HepG2 (cell line): ENCODE measurements around the gene EOLA1. TPM values are rescaled to one million over a fixed set of nuclear protein-coding genes. Genes with fewer than 3 reads are reported as not detected.

Experiments used
- ERF ChIP-seq: IDR thresholded peaks from 2 replicates; pipeline ENCODE4 v1.6.1; 2018; ENCODE audit warnings: missing biosample characterization, missing genetic modification reagents
- GFI1 ChIP-seq: sonication (generic); formaldehyde crosslinking; IDR thresholded peaks from 2 replicates; pipeline ENCODE4 v1.5.0; 2020; ENCODE audit warnings: missing genetic modification reagents, mild to moderate bottlenecking, borderline replicate concordance
- HMG20A ChIP-seq: IDR thresholded peaks from 2 replicates; pipeline ENCODE4 v1.6.1; 2016; ENCODE audit warnings: borderline replicate concordance
- IRX3 ChIP-seq: sonication (generic); formaldehyde crosslinking; IDR thresholded peaks from 2 replicates; pipeline ENCODE4 v1.8.1; 2023; ENCODE audit warnings: mild to moderate bottlenecking, low read depth, missing genetic modification reagents, borderline replicate concordance
- ISX ChIP-seq: sonication (generic); formaldehyde crosslinking; conservative IDR thresholded peaks from 2 replicates; pipeline ENCODE4 v1.5.0; 2020; ENCODE audit warnings: missing genetic modification reagents
- MBD4 ChIP-seq: IDR thresholded peaks from 2 replicates; pipeline ENCODE4 v1.6.1; 2012; ENCODE audit warnings: low read length, inconsistent platforms, borderline replicate concordance
- RORA ChIP-seq: sonication (generic); formaldehyde crosslinking; IDR thresholded peaks from 2 replicates; pipeline ENCODE4 v1.5.0; 2020; ENCODE audit warnings: mild to moderate bottlenecking, missing genetic modification reagents, moderate library complexity
- TGIF2 ChIP-seq: IDR thresholded peaks from 2 replicates; pipeline ENCODE4 v1.6.1; 2016; ENCODE audit warnings: control low read depth, missing compliant biosample characterization
- TSC22D2 ChIP-seq: sonication (generic); formaldehyde crosslinking; IDR thresholded peaks from 2 replicates; pipeline ENCODE4 v1.5.1; 2020; ENCODE audit warnings: missing genetic modification reagents, mild to moderate bottlenecking, borderline replicate concordance
- ZKSCAN8 ChIP-seq: IDR thresholded peaks from 2 replicates; pipeline ENCODE4 v1.6.1; 2016; ENCODE audit warnings: borderline replicate concordance, missing genetic modification reagents, missing compliant biosample characterization
- ZMAT3 ChIP-seq: sonication (generic); formaldehyde crosslinking; conservative IDR thresholded peaks from 2 replicates; pipeline ENCODE4 v1.7.0; 2021; ENCODE audit warnings: missing genetic modification reagents
- ZNF788 ChIP-seq: sonication (generic); formaldehyde crosslinking; IDR thresholded peaks from 2 replicates; pipeline ENCODE4 v1.5.0; 2020; ENCODE audit warnings: mild to moderate bottlenecking, missing genetic modification reagents, borderline replicate concordance
- ZNF878 ChIP-seq: sonication (generic); formaldehyde crosslinking; IDR thresholded peaks from 2 replicates; pipeline ENCODE4 v1.8.1; 2023; ENCODE audit warnings: mild to moderate bottlenecking, missing genetic modification reagents, moderate library complexity
- polyA plus RNA-seq, 8 experiments: library from polyadenylated mRNA; depleted of rRNA in 3 of 8; stranded (reverse) in 7 of 8; unstranded in 1 of 8; fragments of >200 nt; fragmentation: Illumina TruSeq in 4 of 8; extraction: Trizol in 4 of 8; gene quantifications; 2 replicates each; pipeline versions ENCODE4 v1.2.1 to v1.2.3, GENCODE V29; 2011 to 2016; ENCODE audit warnings: low read depth in 4 of 8, missing spikeins in 1 of 8, mixed read lengths in 1 of 8; ENCODE audit not compliant: insufficient read depth in 1 of 8
- total RNA-seq, 5 experiments: library from RNA; depleted of rRNA; stranded (reverse); fragments of >200 nt; fragmentation: Illumina TruSeq; extraction: Trizol; gene quantifications; 2 replicates each; pipeline ENCODE4 v1.2.3, GENCODE V29; 2016; ENCODE audit warnings: low read depth in 1 of 5
- TF ChIP-seq, protein P1 (sequence below): sonication (generic); formaldehyde crosslinking; IDR thresholded peaks from 2 replicates; pipeline ENCODE4 v1.4.0; 2020; ENCODE audit warnings: missing genetic modification reagents; ENCODE audit errors: not compliant biosample characterization
- TF ChIP-seq, protein P2 (sequence below): sonication (generic); formaldehyde crosslinking; IDR thresholded peaks from 2 replicates; pipeline ENCODE4 v1.4.0; 2020; ENCODE audit warnings: mild to moderate bottlenecking, missing genetic modification reagents
- TF ChIP-seq, protein P3 (sequence below): sonication (generic); formaldehyde crosslinking; IDR thresholded peaks from 2 replicates; pipeline ENCODE4 v1.5.0; 2020; ENCODE audit warnings: mild to moderate bottlenecking, missing genetic modification reagents, borderline replicate concordance
- TF ChIP-seq, protein P4 (sequence below): sonication (generic); formaldehyde crosslinking; IDR thresholded peaks from 2 replicates; pipeline ENCODE4 v1.4.0; 2020; ENCODE audit warnings: missing genetic modification reagents
- TF ChIP-seq, protein P5 (sequence below): sonication (generic); formaldehyde crosslinking; IDR thresholded peaks from 2 replicates; pipeline ENCODE4 v1.4.0; 2020; ENCODE audit warnings: missing genetic modification reagents

Gene EOLA1
- total and polyA plus RNA-seq, 2 of the 13 experiments (the other 11 are each of a cell fraction or from before 2014, with no cell fraction given), result 6.5 to 9.6 TPM

DNA sequence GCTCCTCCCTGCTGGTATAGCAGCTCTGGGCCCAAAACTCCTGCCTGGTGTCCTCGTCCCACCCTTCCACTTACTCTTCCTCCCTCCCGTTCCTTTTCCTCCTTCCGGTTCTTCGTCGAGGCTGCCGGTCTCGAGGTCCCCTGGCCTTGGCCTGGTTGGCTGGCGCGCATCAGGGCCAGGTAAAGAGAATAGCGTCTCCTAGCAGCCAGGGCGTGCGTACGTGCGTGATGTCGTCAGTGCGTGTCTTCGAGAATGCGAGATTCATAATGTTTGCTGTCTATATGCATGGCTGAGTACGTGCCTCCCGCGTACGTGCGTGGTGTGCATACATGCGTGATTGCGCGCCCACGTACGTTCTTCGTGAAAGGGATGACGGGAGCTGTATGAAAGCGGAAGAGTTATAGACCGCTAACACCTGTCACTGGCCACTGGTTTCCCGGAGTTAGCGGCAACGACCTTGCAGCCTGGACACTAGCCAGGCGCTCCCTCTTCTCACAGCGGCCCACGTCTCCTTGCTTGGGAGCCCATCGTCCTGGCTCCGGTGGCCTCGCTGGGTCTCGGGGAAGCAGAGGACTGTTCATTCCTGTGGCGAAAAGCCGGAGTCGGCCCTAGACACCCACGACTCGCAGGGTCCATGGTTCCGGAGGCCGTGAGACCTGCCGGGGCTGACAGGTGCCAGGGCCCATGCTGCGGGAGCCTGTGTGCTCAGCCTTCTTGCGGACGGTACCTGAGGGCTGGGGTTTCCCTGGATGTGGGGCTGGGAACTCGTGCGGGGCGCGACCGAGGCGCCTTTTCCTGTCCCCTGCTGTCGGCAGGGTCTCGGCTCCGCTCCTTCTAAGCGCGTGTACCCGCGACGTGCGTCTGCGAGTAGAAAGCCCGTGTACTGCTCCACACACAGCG lies at the start of gene EOLA1 (continued):
- TF ChIP-seq, protein P1, sequence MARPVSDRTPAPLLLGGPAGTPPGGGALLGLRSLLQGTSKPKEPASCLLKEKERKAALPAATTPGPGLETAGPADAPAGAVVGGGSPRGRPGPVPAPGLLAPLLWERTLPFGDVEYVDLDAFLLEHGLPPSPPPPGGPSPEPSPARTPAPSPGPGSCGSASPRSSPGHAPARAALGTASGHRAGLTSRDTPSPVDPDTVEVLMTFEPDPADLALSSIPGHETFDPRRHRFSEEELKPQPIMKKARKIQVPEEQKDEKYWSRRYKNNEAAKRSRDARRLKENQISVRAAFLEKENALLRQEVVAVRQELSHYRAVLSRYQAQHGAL (CRISPR knock-in tag), result no peak
- TF ChIP-seq ERF (CRISPR knock-in tag), result 0 out of 2 replicates have a peak, but pooled peaks have one; percentile 32
- TF ChIP-seq, protein P2, sequence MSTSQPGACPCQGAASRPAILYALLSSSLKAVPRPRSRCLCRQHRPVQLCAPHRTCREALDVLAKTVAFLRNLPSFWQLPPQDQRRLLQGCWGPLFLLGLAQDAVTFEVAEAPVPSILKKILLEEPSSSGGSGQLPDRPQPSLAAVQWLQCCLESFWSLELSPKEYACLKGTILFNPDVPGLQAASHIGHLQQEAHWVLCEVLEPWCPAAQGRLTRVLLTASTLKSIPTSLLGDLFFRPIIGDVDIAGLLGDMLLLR (CRISPR knock-in tag), result no peak
- TF ChIP-seq ZNF878, result no peak
- TF ChIP-seq MBD4, result no peak
- TF ChIP-seq TSC22D2 (CRISPR knock-in tag), result no peak
- TF ChIP-seq ZNF788 (CRISPR knock-in tag), result no peak
- TF ChIP-seq, protein P3, sequence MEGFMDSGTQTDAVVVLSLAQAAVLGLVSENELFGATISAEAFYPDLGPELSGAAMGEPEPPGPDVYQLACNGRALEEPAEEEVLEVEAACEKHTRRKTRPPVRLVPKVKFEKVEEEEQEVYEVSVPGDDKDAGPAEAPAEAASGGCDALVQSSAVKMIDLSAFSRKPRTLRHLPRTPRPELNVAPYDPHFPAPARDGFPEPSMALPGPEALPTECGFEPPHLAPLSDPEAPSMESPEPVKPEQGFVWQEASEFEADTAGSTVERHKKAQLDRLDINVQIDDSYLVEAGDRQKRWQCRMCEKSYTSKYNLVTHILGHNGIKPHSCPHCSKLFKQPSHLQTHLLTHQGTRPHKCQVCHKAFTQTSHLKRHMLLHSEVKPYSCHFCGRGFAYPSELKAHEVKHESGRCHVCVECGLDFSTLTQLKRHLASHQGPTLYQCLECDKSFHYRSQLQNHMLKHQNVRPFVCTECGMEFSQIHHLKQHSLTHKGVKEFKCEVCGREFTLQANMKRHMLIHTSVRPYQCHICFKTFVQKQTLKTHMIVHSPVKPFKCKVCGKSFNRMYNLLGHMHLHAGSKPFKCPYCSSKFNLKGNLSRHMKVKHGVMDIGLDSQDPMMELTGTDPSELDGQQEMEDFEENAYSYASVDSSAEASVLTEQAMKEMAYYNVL, result no peak
- peak; percentile 68; the same call in 1 of the 2 replicates for TF ChIP-seq TGIF2 (CRISPR knock-in tag)
- no peak for TF ChIP-seq ZMAT3 (CRISPR knock-in tag)
- TF ChIP-seq RORA (CRISPR knock-in tag), result no peak
- TF ChIP-seq HMG20A, result no peak
- no peak for TF ChIP-seq ISX (CRISPR knock-in tag)
- TF ChIP-seq GFI1 (CRISPR knock-in tag), result no peak
- no peak for TF ChIP-seq ZKSCAN8 (CRISPR knock-in tag)
- TF ChIP-seq, protein P4, sequence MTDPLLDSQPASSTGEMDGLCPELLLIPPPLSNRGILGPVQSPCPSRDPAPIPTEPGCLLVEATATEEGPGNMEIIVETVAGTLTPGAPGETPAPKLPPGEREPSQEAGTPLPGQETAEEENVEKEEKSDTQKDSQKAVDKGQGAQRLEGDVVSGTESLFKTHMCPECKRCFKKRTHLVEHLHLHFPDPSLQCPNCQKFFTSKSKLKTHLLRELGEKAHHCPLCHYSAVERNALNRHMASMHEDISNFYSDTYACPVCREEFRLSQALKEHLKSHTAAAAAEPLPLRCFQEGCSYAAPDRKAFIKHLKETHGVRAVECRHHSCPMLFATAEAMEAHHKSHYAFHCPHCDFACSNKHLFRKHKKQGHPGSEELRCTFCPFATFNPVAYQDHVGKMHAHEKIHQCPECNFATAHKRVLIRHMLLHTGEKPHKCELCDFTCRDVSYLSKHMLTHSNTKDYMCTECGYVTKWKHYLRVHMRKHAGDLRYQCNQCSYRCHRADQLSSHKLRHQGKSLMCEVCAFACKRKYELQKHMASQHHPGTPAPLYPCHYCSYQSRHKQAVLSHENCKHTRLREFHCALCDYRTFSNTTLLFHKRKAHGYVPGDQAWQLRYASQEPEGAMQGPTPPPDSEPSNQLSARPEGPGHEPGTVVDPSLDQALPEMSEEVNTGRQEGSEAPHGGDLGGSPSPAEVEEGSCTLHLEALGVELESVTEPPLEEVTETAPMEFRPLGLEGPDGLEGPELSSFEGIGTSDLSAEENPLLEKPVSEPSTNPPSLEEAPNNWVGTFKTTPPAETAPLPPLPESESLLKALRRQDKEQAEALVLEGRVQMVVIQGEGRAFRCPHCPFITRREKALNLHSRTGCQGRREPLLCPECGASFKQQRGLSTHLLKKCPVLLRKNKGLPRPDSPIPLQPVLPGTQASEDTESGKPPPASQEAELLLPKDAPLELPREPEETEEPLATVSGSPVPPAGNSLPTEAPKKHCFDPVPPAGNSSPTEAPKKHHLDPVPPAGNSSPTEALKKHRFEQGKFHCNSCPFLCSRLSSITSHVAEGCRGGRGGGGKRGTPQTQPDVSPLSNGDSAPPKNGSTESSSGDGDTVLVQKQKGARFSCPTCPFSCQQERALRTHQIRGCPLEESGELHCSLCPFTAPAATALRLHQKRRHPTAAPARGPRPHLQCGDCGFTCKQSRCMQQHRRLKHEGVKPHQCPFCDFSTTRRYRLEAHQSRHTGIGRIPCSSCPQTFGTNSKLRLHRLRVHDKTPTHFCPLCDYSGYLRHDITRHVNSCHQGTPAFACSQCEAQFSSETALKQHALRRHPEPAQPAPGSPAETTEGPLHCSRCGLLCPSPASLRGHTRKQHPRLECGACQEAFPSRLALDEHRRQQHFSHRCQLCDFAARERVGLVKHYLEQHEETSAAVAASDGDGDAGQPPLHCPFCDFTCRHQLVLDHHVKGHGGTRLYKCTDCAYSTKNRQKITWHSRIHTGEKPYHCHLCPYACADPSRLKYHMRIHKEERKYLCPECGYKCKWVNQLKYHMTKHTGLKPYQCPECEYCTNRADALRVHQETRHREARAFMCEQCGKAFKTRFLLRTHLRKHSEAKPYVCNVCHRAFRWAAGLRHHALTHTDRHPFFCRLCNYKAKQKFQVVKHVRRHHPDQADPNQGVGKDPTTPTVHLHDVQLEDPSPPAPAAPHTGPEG, result no peak
- no peak for TF ChIP-seq IRX3
- TF ChIP-seq, protein P5, sequence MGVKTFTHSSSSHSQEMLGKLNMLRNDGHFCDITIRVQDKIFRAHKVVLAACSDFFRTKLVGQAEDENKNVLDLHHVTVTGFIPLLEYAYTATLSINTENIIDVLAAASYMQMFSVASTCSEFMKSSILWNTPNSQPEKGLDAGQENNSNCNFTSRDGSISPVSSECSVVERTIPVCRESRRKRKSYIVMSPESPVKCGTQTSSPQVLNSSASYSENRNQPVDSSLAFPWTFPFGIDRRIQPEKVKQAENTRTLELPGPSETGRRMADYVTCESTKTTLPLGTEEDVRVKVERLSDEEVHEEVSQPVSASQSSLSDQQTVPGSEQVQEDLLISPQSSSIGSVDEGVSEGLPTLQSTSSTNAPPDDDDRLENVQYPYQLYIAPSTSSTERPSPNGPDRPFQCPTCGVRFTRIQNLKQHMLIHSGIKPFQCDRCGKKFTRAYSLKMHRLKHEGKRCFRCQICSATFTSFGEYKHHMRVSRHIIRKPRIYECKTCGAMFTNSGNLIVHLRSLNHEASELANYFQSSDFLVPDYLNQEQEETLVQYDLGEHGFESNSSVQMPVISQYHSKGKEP (CRISPR knock-in tag), result no peak
